ENCODE data around the gene ASRGL1.

Gene ASRGL1

DNA sequence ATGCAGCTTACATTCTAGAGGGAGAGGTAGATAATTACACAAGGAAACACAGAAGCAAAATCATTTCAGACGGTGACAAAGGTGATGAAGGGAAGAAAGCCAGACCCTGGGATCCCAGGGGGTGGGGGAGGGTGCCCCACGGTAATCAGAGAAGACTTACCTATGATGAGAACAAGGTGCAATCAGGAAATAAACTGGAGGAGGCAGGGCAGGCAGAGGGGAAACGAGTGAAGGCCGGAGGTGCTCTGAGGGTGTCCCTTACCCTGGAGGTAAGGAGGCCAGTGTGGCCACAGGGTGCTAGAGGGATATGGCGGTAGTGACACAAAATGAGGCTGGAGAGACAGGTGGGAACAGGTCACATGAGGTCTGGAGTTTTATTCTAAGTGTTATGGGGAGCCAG is 67.7 kb downstream of the ASRGL1 start:
- TF ChIP-seq, protein P1, sequence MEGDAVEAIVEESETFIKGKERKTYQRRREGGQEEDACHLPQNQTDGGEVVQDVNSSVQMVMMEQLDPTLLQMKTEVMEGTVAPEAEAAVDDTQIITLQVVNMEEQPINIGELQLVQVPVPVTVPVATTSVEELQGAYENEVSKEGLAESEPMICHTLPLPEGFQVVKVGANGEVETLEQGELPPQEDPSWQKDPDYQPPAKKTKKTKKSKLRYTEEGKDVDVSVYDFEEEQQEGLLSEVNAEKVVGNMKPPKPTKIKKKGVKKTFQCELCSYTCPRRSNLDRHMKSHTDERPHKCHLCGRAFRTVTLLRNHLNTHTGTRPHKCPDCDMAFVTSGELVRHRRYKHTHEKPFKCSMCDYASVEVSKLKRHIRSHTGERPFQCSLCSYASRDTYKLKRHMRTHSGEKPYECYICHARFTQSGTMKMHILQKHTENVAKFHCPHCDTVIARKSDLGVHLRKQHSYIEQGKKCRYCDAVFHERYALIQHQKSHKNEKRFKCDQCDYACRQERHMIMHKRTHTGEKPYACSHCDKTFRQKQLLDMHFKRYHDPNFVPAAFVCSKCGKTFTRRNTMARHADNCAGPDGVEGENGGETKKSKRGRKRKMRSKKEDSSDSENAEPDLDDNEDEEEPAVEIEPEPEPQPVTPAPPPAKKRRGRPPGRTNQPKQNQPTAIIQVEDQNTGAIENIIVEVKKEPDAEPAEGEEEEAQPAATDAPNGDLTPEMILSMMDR (IDR thresholded peaks at IDR 0.05; ENCODE audit: control insufficient read depth, extremely low read depth, insufficient read depth): no peak
- H3K4me3 ChIP-seq (ENCODE audit: low read depth, low read length): no peak overlapping the region
- DNase-seq (ENCODE audit: low read depth): no peak

GRCh38 chr11:62406034-62406433 is 68.8 kb downstream of the ASRGL1 start:
- DNase-seq (ENCODE audit: low read depth): no peak
- no peak overlapping the region for H3K4me3 ChIP-seq (ENCODE audit: low read depth, low read length)
- TF ChIP-seq, protein P1 (IDR thresholded peaks at IDR 0.05; ENCODE audit: control insufficient read depth, extremely low read depth, insufficient read depth): no peak

- TF ChIP-seq, protein P1 (IDR thresholded peaks at IDR 0.05; ENCODE audit: control insufficient read depth, extremely low read depth, insufficient read depth): no peak
- DNase-seq (ENCODE audit: low read depth): no peak
- H3K4me3 ChIP-seq (ENCODE audit: low read depth, low read length): no peak overlapping the region
Measured at GRCh38 chr11:62409831-62410230, 72.6 kb downstream of the ASRGL1 start.

DNA sequence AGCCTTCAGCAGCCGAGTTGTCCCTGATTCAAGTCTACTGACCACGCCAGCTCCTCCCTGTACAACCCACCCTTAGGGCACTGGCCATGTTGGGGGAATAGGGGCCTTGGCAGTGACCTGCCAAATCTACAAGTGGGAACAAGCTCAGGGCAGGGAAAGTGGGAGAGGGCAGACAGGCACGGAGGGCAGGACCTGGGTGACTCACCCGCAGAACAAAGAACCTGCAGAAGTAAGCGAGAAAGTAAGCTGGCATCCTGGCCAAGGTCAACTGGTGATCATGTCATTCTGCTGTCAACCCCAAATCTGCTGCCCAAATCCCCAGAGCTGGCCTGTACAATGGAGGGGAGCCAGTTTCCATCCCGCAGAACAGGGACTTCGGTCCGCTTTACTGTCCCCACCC is 73.7 kb downstream of the ASRGL1 start:
- no peak overlapping the region for H3K4me3 ChIP-seq (ENCODE audit: low read depth, low read length)
- DNase-seq (ENCODE audit: low read depth): no peak
- TF ChIP-seq, protein P1 (IDR thresholded peaks at IDR 0.05; ENCODE audit: control insufficient read depth, extremely low read depth, insufficient read depth): no peak

GRCh38 chr11:62411524-62411923 is 74.3 kb downstream of the ASRGL1 start:
- H3K4me3 ChIP-seq (ENCODE audit: low read depth, low read length): no peak overlapping the region
- no peak for DNase-seq (ENCODE audit: low read depth)
- TF ChIP-seq, protein P1 (IDR thresholded peaks at IDR 0.05; ENCODE audit: control insufficient read depth, extremely low read depth, insufficient read depth): no peak

DNA sequence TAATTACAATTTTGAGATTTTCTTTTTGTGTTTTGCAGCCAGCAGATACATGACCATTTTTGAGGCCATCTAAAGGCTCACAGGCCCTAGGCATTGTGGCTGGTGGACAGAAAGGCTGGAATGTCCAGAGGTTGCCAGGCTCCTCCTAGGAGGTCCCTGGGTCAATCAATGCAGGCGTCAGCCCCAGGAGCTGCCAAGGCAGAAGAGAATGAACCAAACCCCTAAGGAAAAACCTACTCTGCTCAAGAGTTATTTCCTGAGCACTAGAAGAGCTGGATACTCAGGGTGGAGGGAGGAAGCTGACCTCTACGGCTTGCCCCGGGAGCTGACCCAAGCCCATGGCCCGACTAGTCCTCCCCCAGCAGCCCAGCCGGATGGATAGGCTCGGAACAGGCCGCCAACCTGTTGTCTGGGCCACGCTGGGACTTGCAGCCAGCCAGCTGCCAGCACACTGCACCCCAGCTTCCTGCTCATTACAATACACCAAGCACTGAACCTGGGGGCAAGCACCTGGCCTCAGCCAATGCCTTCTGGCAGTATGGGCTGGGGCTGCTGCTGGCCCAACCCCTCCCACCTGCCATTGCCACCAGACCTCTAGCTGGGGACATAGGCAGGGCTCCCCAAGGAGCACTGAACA is 75.9 kb downstream of the ASRGL1 start:
- DNase-seq (ENCODE audit: low read depth): no peak
- H3K4me3 ChIP-seq (ENCODE audit: low read depth, low read length): no peak overlapping the region
- TF ChIP-seq, protein P1 (IDR thresholded peaks at IDR 0.05; ENCODE audit: control insufficient read depth, extremely low read depth, insufficient read depth): no peak

DNA sequence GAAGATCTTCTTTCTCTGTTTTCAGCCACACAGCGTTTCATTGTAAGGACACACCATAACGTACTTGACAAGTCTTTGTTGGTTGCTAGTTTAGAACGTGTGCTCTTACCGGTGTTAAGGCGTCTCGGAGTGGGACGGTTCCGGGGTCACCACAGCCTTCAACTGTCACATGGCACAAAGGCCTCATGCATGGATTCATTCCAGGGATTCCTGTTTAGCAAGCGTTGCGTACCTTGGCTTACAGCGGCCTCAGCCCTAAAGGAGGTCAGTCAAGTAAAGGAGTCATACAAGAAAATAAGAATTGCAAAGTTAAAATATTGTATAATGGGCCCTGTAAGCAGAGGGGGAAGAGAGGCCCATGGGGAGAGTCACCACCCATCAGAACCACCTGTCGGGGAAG is 79.3 kb downstream of the ASRGL1 start:
- DNase-seq (ENCODE audit: low read depth): no peak
- TF ChIP-seq, protein P1 (IDR thresholded peaks at IDR 0.05; ENCODE audit: control insufficient read depth, extremely low read depth, insufficient read depth): no peak
- H3K4me3 ChIP-seq (ENCODE audit: low read depth, low read length): no peak overlapping the region

Data from LNCaP clone FGC (cell line).